Trophoblast cell (in vitro differentiated cells and primary cell): ENCODE measurements around the gene STARD10.

Experiments
- DNase-seq, 2 donors: peaks; one replicate each; pipeline ENCODE4 v3.0.0-alpha.2; 2016
- H2AFZ ChIP-seq: 2 replicates; pipeline ENCODE4 v1.6.1; 2013; ENCODE audit warnings: low read length, moderate library complexity, mild to moderate bottlenecking; ENCODE audit not compliant: insufficient read depth, poor library complexity
- H2AK5ac ChIP-seq: 2 replicates; pipeline ENCODE4 v1.6.1; 2013; ENCODE audit warnings: mild to moderate bottlenecking, low read length
- H2BK120ac ChIP-seq: 2 replicates; pipeline ENCODE4 v1.6.1; 2013; ENCODE audit warnings: low read length, mild to moderate bottlenecking, moderate library complexity; ENCODE audit not compliant: insufficient read depth, poor library complexity
- H2BK12ac ChIP-seq: 2 replicates; pipeline ENCODE4 v1.6.1; 2013; ENCODE audit warnings: mild to moderate bottlenecking, low read length, moderate library complexity
- H2BK5ac ChIP-seq: 2 replicates; pipeline ENCODE4 v1.6.1; 2013; ENCODE audit warnings: low read length, low read depth, moderate library complexity, mild to moderate bottlenecking; ENCODE audit not compliant: poor library complexity
- H3K14ac ChIP-seq: 2 replicates; pipeline ENCODE4 v1.6.1; 2013; ENCODE audit warnings: mild to moderate bottlenecking, low read length
- H3K18ac ChIP-seq: 2 replicates; pipeline ENCODE4 v1.6.1; 2013; ENCODE audit warnings: mild to moderate bottlenecking, low read length
- H3K23ac ChIP-seq: 2 replicates; pipeline ENCODE4 v1.6.1; 2013; ENCODE audit warnings: low read length
- H3K27ac ChIP-seq: 2 replicates; pipeline ENCODE4 v1.5.1; 2013; ENCODE audit warnings: low read depth, mild to moderate bottlenecking, inconsistent platforms, low read length, moderate library complexity
- H3K27me3 ChIP-seq: 2 replicates; pipeline ENCODE4 v1.6.1; 2013; ENCODE audit warnings: inconsistent platforms, mild to moderate bottlenecking, low read length, moderate library complexity; ENCODE audit not compliant: insufficient read depth
- H3K36me3 ChIP-seq, 2 experiments: 1 replicate in 1 of 2; 2 replicates in 1 of 2; pipeline ENCODE4 v1.6.1; 2013; ENCODE audit warnings: low read length in 2 of 2, mild to moderate bottlenecking in 2 of 2, moderate library complexity in 1 of 2; ENCODE audit not compliant: insufficient read depth in 2 of 2, control insufficient read depth in 1 of 2
- H3K4ac ChIP-seq: 2 replicates; pipeline ENCODE4 v1.6.1; 2013; ENCODE audit warnings: low read depth, mild to moderate bottlenecking, low read length, moderate library complexity
- H3K4me1 ChIP-seq, 2 experiments: 1 replicate in 1 of 2; 2 replicates in 1 of 2; pipeline ENCODE4 v1.6.1; 2013; ENCODE audit warnings: low read length in 2 of 2, mild to moderate bottlenecking in 2 of 2, moderate library complexity in 1 of 2; ENCODE audit not compliant: insufficient read depth in 2 of 2, control insufficient read depth in 1 of 2
- H3K4me2 ChIP-seq: 2 replicates; pipeline ENCODE4 v1.6.1; 2013; ENCODE audit warnings: inconsistent platforms, mild to moderate bottlenecking, low read length, moderate library complexity
- H3K4me3 ChIP-seq: 2 replicates; pipeline ENCODE4 v1.5.1; 2013; ENCODE audit warnings: mild to moderate bottlenecking, low read depth, low read length, inconsistent platforms
- H3K79me1 ChIP-seq: one replicate; pipeline ENCODE4 v1.6.1; 2013; ENCODE audit warnings: low read length
- H3K79me2 ChIP-seq: 2 replicates; pipeline ENCODE4 v1.6.1; 2013; ENCODE audit warnings: low read length, mild to moderate bottlenecking; ENCODE audit not compliant: control insufficient read depth, insufficient read depth, poor library complexity
- H3K9ac ChIP-seq: 2 replicates; pipeline ENCODE4 v1.6.1; 2013; ENCODE audit warnings: mild to moderate bottlenecking, low read length
- H3K9me3 ChIP-seq: 2 replicates; pipeline ENCODE4 v1.6.1; 2013; ENCODE audit warnings: low read depth, mild to moderate bottlenecking, control low read depth, inconsistent platforms, low read length; ENCODE audit not compliant: insufficient read depth
- H4K12ac ChIP-seq: 2 replicates; pipeline ENCODE4 v1.6.1; 2013; ENCODE audit warnings: low read depth, mild to moderate bottlenecking, low read length, moderate library complexity
- H4K8ac ChIP-seq: 2 replicates; pipeline ENCODE4 v1.6.1; 2013; ENCODE audit warnings: low read depth, mild to moderate bottlenecking, low read length, moderate library complexity
- H4K91ac ChIP-seq: one replicate; pipeline ENCODE4 v1.6.1; 2013; ENCODE audit warnings: low read depth, mild to moderate bottlenecking, low read length, moderate library complexity
- WGBS: extraction: QIAGEN DNeasy Blood & Tissue Kit; methylation state at CpG from one replicate; pipeline ENCODE4 v1.1.7; 2013; ENCODE audit warnings: missing lambda C conversion rate; ENCODE audit not compliant: insufficient read length, insufficient coverage; ENCODE audit errors: extremely low coverage; 5-methylcytosine and 5-hydroxymethylcytosine counted together

Gene STARD10

DNA sequence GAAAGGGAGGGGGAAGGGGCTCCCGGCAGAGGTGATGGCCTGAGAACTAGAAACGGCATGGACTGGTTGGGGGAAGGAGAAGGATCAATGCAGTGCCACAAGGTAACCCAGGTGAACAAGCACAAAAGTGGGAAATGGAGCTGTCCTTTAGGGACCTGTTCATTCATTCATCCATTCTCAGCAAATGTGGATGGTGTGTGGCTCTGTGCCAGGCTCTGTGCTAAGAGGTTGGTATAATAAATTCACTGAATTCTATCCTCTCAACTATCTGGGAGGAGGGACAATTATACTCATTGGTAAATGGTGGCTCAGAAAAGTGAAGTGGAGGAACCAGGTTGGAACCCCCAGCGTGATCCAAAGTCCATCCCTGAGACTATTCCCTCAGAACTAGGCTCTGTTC lies 23.0 kb downstream of the STARD10 start:
- no CpG with 5 or more reads among the region's 3 CpGs for WGBS

GRCh38 chr11:72769680-72770079 lies 24.2 kb downstream of the STARD10 start:
- Histone ChIP-seq H3K4me2 (no peak overlapping the region), H2BK5ac (no peak overlapping the region), H3K79me1 (peaks cover 7% of the 10 kb centered on the region), H3K27me3 (no peaks in the 10 kb centered on the region), H3K9ac (no peak overlapping the region), H3K4ac (no peak overlapping the region), H3K23ac (no peak overlapping the region), H3K4me3 (no peak overlapping the region), H2AK5ac (no peak overlapping the region), H3K14ac (no peak overlapping the region), H3K27ac (no peak overlapping the region), H3K4me1 (peaks cover 31 to 34% of the 10 kb centered on the region in 2 experiments), H4K12ac (no peak overlapping the region), H4K91ac (no peak overlapping the region), H2BK120ac (no peak overlapping the region), H3K18ac (no peak overlapping the region), H3K79me2 (peaks cover 2% of the 10 kb centered on the region), H2AFZ (no peak overlapping the region), H2BK12ac (no peak overlapping the region), H3K36me3 (peaks cover 5 to 12% of the 10 kb centered on the region in 2 experiments), H4K8ac (no peak overlapping the region), H3K9me3 (no peaks in the 10 kb centered on the region)
- no CpG with 5 or more reads among the region's 4 CpGs for WGBS
- DNase-seq: no peak

More for the DNA sequence above, 23.0 kb downstream of the STARD10 start:
- Histone ChIP-seq H3K4ac (peak overlapping the region; percentile 11), H4K12ac (no peak overlapping the region), H3K4me1 (peaks cover 40 to 44% of the 10 kb centered on the region in 2 experiments), H3K23ac (no peak overlapping the region), H4K91ac (no peak overlapping the region), H3K9me3 (no peaks in the 10 kb centered on the region), H3K27ac (no peak overlapping the region), H3K18ac (peak overlapping the region; percentile 19), H3K36me3 (peaks cover 5 to 12% of the 10 kb centered on the region in 2 experiments), H3K27me3 (no peaks in the 10 kb centered on the region), H3K9ac (no peak overlapping the region), H2BK5ac (no peak overlapping the region), H4K8ac (no peak overlapping the region), H3K14ac (no peak overlapping the region), H3K79me1 (peaks cover 8% of the 10 kb centered on the region), H2BK12ac (no peak overlapping the region), H3K4me3 (no peak overlapping the region), H2AFZ (no peak overlapping the region), H2AK5ac (no peak overlapping the region), H3K79me2 (peaks cover 2% of the 10 kb centered on the region), H3K4me2 (no peak overlapping the region), H2BK120ac (no peak overlapping the region)
- DNase-seq: no peak

- H3K4me1 ChIP-seq: peaks cover 21 to 27% of the 10 kb centered on the region in 2 experiments
- H3K36me3 ChIP-seq: peaks cover 8 to 12% of the 10 kb centered on the region in 2 experiments
- H4K91ac ChIP-seq: no peak overlapping the region
- no peak overlapping the region for H3K4me2 ChIP-seq
- H3K79me2 ChIP-seq: peaks cover 2% of the 10 kb centered on the region
- H2AK5ac ChIP-seq: no peak overlapping the region
- no peak overlapping the region for H2AFZ ChIP-seq
- no peak for DNase-seq
- whole genome bisulfite sequencing: no CpG with 5 or more reads among the region's 3 CpGs
- H3K27me3 ChIP-seq: no peaks in the 10 kb centered on the region
- H3K79me1 ChIP-seq: peaks cover 7% of the 10 kb centered on the region
- H4K8ac ChIP-seq: no peak overlapping the region
- no peak overlapping the region for H3K9ac ChIP-seq
- no peak overlapping the region for H2BK5ac ChIP-seq
- no peak overlapping the region for H4K12ac ChIP-seq
- H3K4ac ChIP-seq: no peak overlapping the region
- no peak overlapping the region for H3K18ac ChIP-seq
- H3K4me3 ChIP-seq: no peak overlapping the region
- no peak overlapping the region for H3K14ac ChIP-seq
- no peak overlapping the region for H3K27ac ChIP-seq
- no peak overlapping the region for H2BK120ac ChIP-seq
- no peak overlapping the region for H2BK12ac ChIP-seq
- H3K9me3 ChIP-seq: no peaks in the 10 kb centered on the region
- H3K23ac ChIP-seq: no peak overlapping the region
Measured at GRCh38 chr11:72768581-72768980, 25.3 kb downstream of the STARD10 start.

DNA sequence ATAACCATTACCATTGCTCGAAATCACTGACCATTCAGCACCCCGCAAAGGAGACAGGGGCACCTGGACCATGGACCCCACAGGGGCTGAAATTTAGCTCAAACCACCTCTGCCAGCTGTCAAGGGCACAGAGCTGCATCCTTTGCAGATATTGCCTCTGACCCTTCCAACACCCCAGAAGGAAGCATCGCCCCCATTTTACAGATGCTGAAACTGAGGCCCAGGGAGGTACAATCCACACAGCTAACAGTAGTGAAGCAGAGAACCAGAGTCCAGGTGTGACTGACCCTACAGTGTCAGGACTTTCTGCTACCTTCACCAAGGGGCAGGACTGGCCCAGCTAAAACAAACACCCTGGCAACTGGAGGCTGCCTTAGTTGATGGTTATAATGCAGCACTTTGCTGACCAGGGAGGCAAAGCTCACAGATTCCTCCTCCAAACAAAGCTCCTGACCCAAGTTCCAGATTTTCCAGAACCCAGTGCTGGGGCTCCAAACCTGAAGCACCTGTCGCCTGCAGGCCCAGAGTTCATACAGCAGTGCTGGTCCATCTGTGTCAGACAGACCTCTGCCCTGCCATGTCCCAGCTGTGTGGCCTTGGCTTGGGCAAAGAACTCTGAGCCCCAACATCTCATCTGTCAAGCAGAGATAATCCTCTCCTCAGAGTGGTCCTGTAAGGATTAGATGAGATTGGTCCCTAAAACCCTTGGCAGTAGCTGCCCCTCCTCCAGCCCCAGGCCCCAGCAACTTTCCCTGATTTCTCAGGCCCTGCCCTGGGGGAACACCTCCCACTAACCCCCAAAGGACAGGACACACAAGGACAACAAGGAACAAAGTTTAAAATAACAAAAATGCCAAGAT lies 26.4 kb downstream of the STARD10 start:
- Histone ChIP-seq H3K4me2 (no peak overlapping the region), H2AK5ac (no peak overlapping the region), H3K79me2 (peaks cover 2% of the 10 kb centered on the region), H4K12ac (no peak overlapping the region), H4K8ac (no peak overlapping the region), H3K27me3 (no peaks in the 10 kb centered on the region), H3K23ac (no peak overlapping the region), H3K4me3 (no peak overlapping the region), H3K4me1 (peaks cover 15 to 18% of the 10 kb centered on the region in 2 experiments), H2AFZ (no peak overlapping the region), H3K36me3 (peaks cover 9 to 12% of the 10 kb centered on the region in 2 experiments), H3K27ac (no peak overlapping the region), H3K79me1 (peaks cover 7% of the 10 kb centered on the region), H3K9me3 (no peaks in the 10 kb centered on the region), H3K14ac (no peak overlapping the region), H2BK12ac (no peak overlapping the region), H3K9ac (no peak overlapping the region), H3K18ac (peak overlapping the region; percentile 58), H4K91ac (no peak overlapping the region), H2BK120ac (no peak overlapping the region), H2BK5ac (no peak overlapping the region), H3K4ac (no peak overlapping the region)
- no CpG with 5 or more reads among the region's 4 CpGs for WGBS
- no peak for DNase-seq
